Measurements from ENCODE around the gene EHF.

The EHF gene

GRCh38 chr11:34602245-34602644 lies 18.6 kb upstream of the EHF start:
- no peak for DNase-seq (ENCODE audit: low spot score)

GRCh38 chr11:34603129-34604001 lies 17.5 kb upstream of the EHF start:
- no peak for DNase-seq (ENCODE audit: low spot score)

- DNase-seq (ENCODE audit: low spot score): no peak
Observed at GRCh38 chr11:34604145-34604544, 16.7 kb upstream of the EHF start.

GRCh38 chr11:34604911-34605310 lies 16.0 kb upstream of the EHF start:
- DNase-seq (ENCODE audit: low spot score): no peak

GRCh38 chr11:34605481-34606325 lies 15.2 kb upstream of the EHF start:
- DNase-seq (ENCODE audit: low spot score): no peak

- no peak for DNase-seq (ENCODE audit: low spot score)
Observed at GRCh38 chr11:34606326-34607120, 14.4 kb upstream of the EHF start.

- DNase-seq (ENCODE audit: low spot score): no peak
Observed at GRCh38 chr11:34609187-34609751, 11.6 kb upstream of the EHF start.

GRCh38 chr11:34609850-34610249 lies 11.0 kb upstream of the EHF start:
- no peak for DNase-seq (ENCODE audit: low spot score)

GRCh38 chr11:34610324-34611041 lies 10.4 kb upstream of the EHF start:
- no peak for DNase-seq (ENCODE audit: low spot score)

GRCh38 chr11:34613015-34613414 lies 7.9 kb upstream of the EHF start:
- DNase-seq (ENCODE audit: low spot score): no peak

GRCh38 chr11:34613552-34614056 lies 7.3 kb upstream of the EHF start:
- no peak for DNase-seq (ENCODE audit: low spot score)

- DNase-seq (ENCODE audit: low spot score): no peak
Observed at GRCh38 chr11:34614344-34615104, 6.4 kb upstream of the EHF start.

GRCh38 chr11:34616086-34616485 lies 4.8 kb upstream of the EHF start:
- no peak for DNase-seq (ENCODE audit: low spot score)

- no peak for DNase-seq (ENCODE audit: low spot score)
Observed at GRCh38 chr11:34616830-34617504, 3.9 kb upstream of the EHF start.

- no peak for DNase-seq (ENCODE audit: low spot score)
Observed at GRCh38 chr11:34618406-34618805, 2.5 kb upstream of the EHF start.

GRCh38 chr11:34619062-34619516 lies 1.8 kb upstream of the EHF start:
- DNase-seq (ENCODE audit: low spot score): no peak

GRCh38 chr11:34620202-34620601 lies 691 bp upstream of the EHF start:
- DNase-seq (ENCODE audit: low spot score): no peak

GRCh38 chr11:34621876-34622275 lies 983 bp downstream of the EHF start:
- no peak for DNase-seq (ENCODE audit: low spot score)

- no peak for DNase-seq (ENCODE audit: low spot score)
Observed at GRCh38 chr11:34623463-34623862, 2.6 kb downstream of the EHF start.

- DNase-seq (ENCODE audit: low spot score): no peak
Observed at GRCh38 chr11:34624069-34624468, 3.2 kb downstream of the EHF start.

All from AG08396 (cell line).